Measurements from ENCODE around the gene DLK2. TPM values are rescaled to one million over a fixed set of nuclear protein-coding genes. Genes with fewer than 3 reads are reported as not detected.

The DLK2 gene
- total and polyA plus RNA-seq, 2 of the 13 experiments (the other 11 are each of a cell fraction or from before 2014, with no cell fraction given), result 1.2 to 3.8 TPM

GRCh38 chr6:43496370-43497128 is 41.2 kb upstream of the DLK2 start (continued):
- no peak for TF ChIP-seq E2F2 (CRISPR knock-in tag; IDR thresholded peaks at IDR 0.05; ENCODE audit: borderline replicate concordance)
- 0 out of 2 replicates have a peak, but pooled peaks have one; percentile 20 for TF ChIP-seq SIX1 (CRISPR knock-in tag; IDR thresholded peaks at IDR 0.05; ENCODE audit: borderline replicate concordance)
- peak; percentile 72 for TF ChIP-seq MYPOP (CRISPR knock-in tag; IDR thresholded peaks at IDR 0.05)
- TF ChIP-seq, protein P1, sequence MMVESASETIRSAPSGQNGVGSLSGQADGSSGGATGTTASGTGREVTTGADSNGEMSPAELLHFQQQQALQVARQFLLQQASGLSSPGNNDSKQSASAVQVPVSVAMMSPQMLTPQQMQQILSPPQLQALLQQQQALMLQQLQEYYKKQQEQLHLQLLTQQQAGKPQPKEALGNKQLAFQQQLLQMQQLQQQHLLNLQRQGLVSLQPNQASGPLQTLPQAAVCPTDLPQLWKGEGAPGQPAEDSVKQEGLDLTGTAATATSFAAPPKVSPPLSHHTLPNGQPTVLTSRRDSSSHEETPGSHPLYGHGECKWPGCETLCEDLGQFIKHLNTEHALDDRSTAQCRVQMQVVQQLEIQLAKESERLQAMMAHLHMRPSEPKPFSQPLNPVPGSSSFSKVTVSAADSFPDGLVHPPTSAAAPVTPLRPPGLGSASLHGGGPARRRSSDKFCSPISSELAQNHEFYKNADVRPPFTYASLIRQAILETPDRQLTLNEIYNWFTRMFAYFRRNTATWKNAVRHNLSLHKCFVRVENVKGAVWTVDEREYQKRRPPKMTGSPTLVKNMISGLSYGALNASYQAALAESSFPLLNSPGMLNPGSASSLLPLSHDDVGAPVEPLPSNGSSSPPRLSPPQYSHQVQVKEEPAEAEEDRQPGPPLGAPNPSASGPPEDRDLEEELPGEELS (CRISPR knock-in tag; IDR thresholded peaks at IDR 0.05), result no peak; the same call in 1 of the 2 replicates
- peak; percentile 55; the same call in 1 of the 2 replicates for TF ChIP-seq MXD1 (CRISPR knock-in tag; IDR thresholded peaks at IDR 0.05)
- TF ChIP-seq PHF5A (CRISPR knock-in tag; IDR thresholded peaks at IDR 0.05; ENCODE audit: low read depth, unreplicated experiment), result peak; percentile 43
- TF ChIP-seq ZNF335 (CRISPR knock-in tag; IDR thresholded peaks at IDR 0.05), result 0 out of 2 replicates have a peak, but pooled peaks have one; percentile 13
- TF ChIP-seq SRF (IDR thresholded peaks at IDR 0.05; ENCODE audit: low read depth, low read length), result no peak
- TF ChIP-seq KLF16 (CRISPR knock-in tag; IDR thresholded peaks at IDR 0.05), result peak in 1 of 2 experiments; percentile 75; a peak in 1 of 4 replicates
- peak; percentile 46 for TF ChIP-seq FOSL2 (CRISPR knock-in tag; IDR thresholded peaks at IDR 0.05)
- no peak for TF ChIP-seq FIP1L1 (IDR thresholded peaks at IDR 0.05; ENCODE audit: borderline replicate concordance, insufficient read depth, low read depth, low read length)
- no peak for TF ChIP-seq TBP (CRISPR knock-in tag; IDR thresholded peaks at IDR 0.05)
- TF ChIP-seq NR2F6 (IDR thresholded peaks at IDR 0.05), result peak; percentile 66
- peak; percentile 66 for TF ChIP-seq NR2F6 (CRISPR knock-in tag; IDR thresholded peaks at IDR 0.05)
- TF ChIP-seq, protein P2, sequence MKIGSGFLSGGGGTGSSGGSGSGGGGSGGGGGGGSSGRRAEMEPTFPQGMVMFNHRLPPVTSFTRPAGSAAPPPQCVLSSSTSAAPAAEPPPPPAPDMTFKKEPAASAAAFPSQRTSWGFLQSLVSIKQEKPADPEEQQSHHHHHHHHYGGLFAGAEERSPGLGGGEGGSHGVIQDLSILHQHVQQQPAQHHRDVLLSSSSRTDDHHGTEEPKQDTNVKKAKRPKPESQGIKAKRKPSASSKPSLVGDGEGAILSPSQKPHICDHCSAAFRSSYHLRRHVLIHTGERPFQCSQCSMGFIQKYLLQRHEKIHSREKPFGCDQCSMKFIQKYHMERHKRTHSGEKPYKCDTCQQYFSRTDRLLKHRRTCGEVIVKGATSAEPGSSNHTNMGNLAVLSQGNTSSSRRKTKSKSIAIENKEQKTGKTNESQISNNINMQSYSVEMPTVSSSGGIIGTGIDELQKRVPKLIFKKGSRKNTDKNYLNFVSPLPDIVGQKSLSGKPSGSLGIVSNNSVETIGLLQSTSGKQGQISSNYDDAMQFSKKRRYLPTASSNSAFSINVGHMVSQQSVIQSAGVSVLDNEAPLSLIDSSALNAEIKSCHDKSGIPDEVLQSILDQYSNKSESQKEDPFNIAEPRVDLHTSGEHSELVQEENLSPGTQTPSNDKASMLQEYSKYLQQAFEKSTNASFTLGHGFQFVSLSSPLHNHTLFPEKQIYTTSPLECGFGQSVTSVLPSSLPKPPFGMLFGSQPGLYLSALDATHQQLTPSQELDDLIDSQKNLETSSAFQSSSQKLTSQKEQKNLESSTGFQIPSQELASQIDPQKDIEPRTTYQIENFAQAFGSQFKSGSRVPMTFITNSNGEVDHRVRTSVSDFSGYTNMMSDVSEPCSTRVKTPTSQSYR (CRISPR knock-in tag; IDR thresholded peaks at IDR 0.05; ENCODE audit: borderline replicate concordance), result peak; percentile 63; the same call in 1 of the 2 replicates
- TF ChIP-seq PCBP1 (IDR thresholded peaks at IDR 0.05; ENCODE audit: borderline replicate concordance, low read depth, low read length), result 0 out of 2 replicates have a peak, but pooled peaks have one; percentile 56
- peak; percentile 30 for TF ChIP-seq HNRNPLL (IDR thresholded peaks at IDR 0.05; ENCODE audit: low read depth, low read length, poor library complexity, severe bottlenecking)
- no peak for TF ChIP-seq JUND (CRISPR knock-in tag; IDR thresholded peaks at IDR 0.05)
- 0 out of 2 replicates have a peak, but pooled peaks have one; percentile 19 for TF ChIP-seq ZFP90 (CRISPR knock-in tag; IDR thresholded peaks at IDR 0.05; ENCODE audit: borderline replicate concordance)
- TF ChIP-seq CCDC6 (CRISPR knock-in tag; IDR thresholded peaks at IDR 0.05), result 0 out of 2 replicates have a peak, but pooled peaks have one; percentile 51
